ENCODE measurements around the gene RPTOR. TPM values are rescaled to one million over a fixed set of nuclear protein-coding genes. Genes with fewer than 3 reads are reported as not detected.

The RPTOR gene
- total RNA-seq, 1 donor from 2014 or later, result 32.0 TPM

GRCh38 chr17:80802626-80803450 is 258.2 kb downstream of the RPTOR start:
- Mint-ChIP-seq H3K4me1 (ENCODE audit: low read depth, unreplicated experiment) (peaks cover 3% of the 10 kb centered on the region), H3K9me3 (ENCODE audit: unreplicated experiment) (peaks cover 1% of the 10 kb centered on the region), H3K27ac (ENCODE audit: unreplicated experiment) (no peak overlapping the region), H3K27me3 (ENCODE audit: low read depth, unreplicated experiment) (no peaks in the 10 kb centered on the region), H3K36me3 (ENCODE audit: low read depth, unreplicated experiment) (peaks cover 20% of the 10 kb centered on the region), H3K4me3 (ENCODE audit: unreplicated experiment) (no peak overlapping the region)
- no peaks in the 10 kb centered on the region for H3K36me3 ChIP-seq (ENCODE audit: insufficient read depth, low read length)
- TF ChIP-seq EZH2 (IDR thresholded peaks at IDR 0.05; ENCODE audit: insufficient read depth, low read length), result no peak
- no peak for TF ChIP-seq CTCF (IDR thresholded peaks at IDR 0.05; ENCODE audit: insufficient read depth, low read depth, low read length)
- H3K27me3 ChIP-seq (ENCODE audit: insufficient read depth, low read length), result no peaks in the 10 kb centered on the region
- no peak overlapping the region for H3K27ac ChIP-seq (ENCODE audit: low read depth, low read length)
- DNase-seq (ENCODE audit: low read depth) (no peak), FAIRE-seq (no peak)
- no peaks in the 10 kb centered on the region for H3K4me1 ChIP-seq (ENCODE audit: insufficient read depth, low read length)
- H3K9me3 ChIP-seq (ENCODE audit: insufficient read depth, low read depth, low read length), result no peaks in the 10 kb centered on the region
- no peak overlapping the region for H3K9ac ChIP-seq (ENCODE audit: low read length)
- no peaks in the 10 kb centered on the region for H4K20me1 ChIP-seq (ENCODE audit: insufficient read depth, low read length)
- no peak overlapping the region for H2AFZ ChIP-seq (ENCODE audit: low read depth, low read length)
- H3K4me2 ChIP-seq (ENCODE audit: low read length), result no peak overlapping the region
- H3K4me3 ChIP-seq (ENCODE audit: insufficient read depth, low read depth, low read length), result no peak overlapping the region
- H3K79me2 ChIP-seq (ENCODE audit: insufficient read depth, low read length), result no peaks in the 10 kb centered on the region

- Histone ChIP-seq H3K4me2 (ENCODE audit: low read length) (no peak overlapping the region), H3K36me3 (ENCODE audit: insufficient read depth, low read length) (no peaks in the 10 kb centered on the region), H3K79me2 (ENCODE audit: insufficient read depth, low read length) (no peaks in the 10 kb centered on the region), H3K4me3 (ENCODE audit: insufficient read depth, low read depth, low read length) (no peak overlapping the region), H3K9me3 (ENCODE audit: insufficient read depth, low read depth, low read length) (no peaks in the 10 kb centered on the region), H3K4me1 (ENCODE audit: insufficient read depth, low read length) (no peaks in the 10 kb centered on the region), H2AFZ (ENCODE audit: low read depth, low read length) (no peak overlapping the region), H3K27ac (ENCODE audit: low read depth, low read length) (no peak overlapping the region), H4K20me1 (ENCODE audit: insufficient read depth, low read length) (no peaks in the 10 kb centered on the region), H3K9ac (ENCODE audit: low read length) (no peak overlapping the region), H3K27me3 (ENCODE audit: insufficient read depth, low read length) (no peaks in the 10 kb centered on the region)
- Mint-ChIP-seq H3K27ac (ENCODE audit: unreplicated experiment) (no peak overlapping the region), H3K4me3 (ENCODE audit: unreplicated experiment) (no peak overlapping the region), H3K4me1 (ENCODE audit: low read depth, unreplicated experiment) (peaks cover 3% of the 10 kb centered on the region), H3K36me3 (ENCODE audit: low read depth, unreplicated experiment) (peaks cover 17% of the 10 kb centered on the region), H3K9me3 (ENCODE audit: unreplicated experiment) (peaks cover 1% of the 10 kb centered on the region), H3K27me3 (ENCODE audit: low read depth, unreplicated experiment) (no peaks in the 10 kb centered on the region)
- no peak for DNase-seq (ENCODE audit: low read depth)
- no peak for TF ChIP-seq EZH2 (IDR thresholded peaks at IDR 0.05; ENCODE audit: insufficient read depth, low read length)
- no peak for TF ChIP-seq CTCF (IDR thresholded peaks at IDR 0.05; ENCODE audit: insufficient read depth, low read depth, low read length)
- no peak for FAIRE-seq
Observed at GRCh38 chr17:80803451-80804428, 259.1 kb downstream of the RPTOR start.
